IMR-90 (cell line): Measurements from ENCODE around the gene AUH. TPM values are rescaled to one million over a fixed set of nuclear protein-coding genes. Genes with fewer than 3 reads are reported as not detected.
A peak's percentile ranks its signal among the peaks of the same experiment; 100 is the strongest.

ENCODE experiments used
- ATAC-seq: fragments of 200-7000 bp; cut with Tn5 transposase; 2 replicates; pipeline ENCODE4 v1.9.1; 2020; ENCODE audit warnings: low read depth, mild to moderate bottlenecking, moderate library complexity
- BruUV-seq: library from RNA; stranded (reverse); fragments of 400-500 nt; replicated peaks from 2 replicates; lab custom pipeline; 2021; lab: Mats Ljungman, UMichigan
- CTCF ChIA-PET: fragments of 300-600 bp; formaldehyde crosslinking; extraction: SDS; loops from one replicate; lab custom pipeline; 2021; ENCODE audit warnings: antibody characterized with exemption; lab: Yijun Ruan, JAX
- POLR2A ChIA-PET: fragments of 300-600 bp; sonication (Branson Sonifier 250); formaldehyde crosslinking; loops from one replicate; lab custom pipeline; 2022; ENCODE audit warnings: antibody characterized with exemption; ENCODE audit not compliant: unreplicated experiment; lab: Charles Lee
- DNase-seq: peaks from one replicate; pipeline ENCODE4 v3.0.0; 2013
- H2AFZ ChIP-seq: replicated peaks from 2 replicates; pipeline ENCODE3; 2013; ENCODE audit warnings: low read length, mild to moderate bottlenecking; ENCODE audit not compliant: poor library complexity
- H2AK5ac ChIP-seq: 2 replicates; pipeline ENCODE4 v1.6.1; 2013; ENCODE audit warnings: low read depth, low read length, inconsistent platforms
- H2AK9ac ChIP-seq: replicated peaks from 2 replicates; pipeline ENCODE3; 2013; ENCODE audit warnings: mild to moderate bottlenecking, low read depth, low read length, moderate library complexity; ENCODE audit not compliant: poor library complexity
- H2BK120ac ChIP-seq: 2 replicates; pipeline ENCODE4 v1.6.1; 2013; ENCODE audit warnings: low read depth, low read length, inconsistent platforms
- H2BK15ac ChIP-seq: 3 replicates; pipeline ENCODE4 v1.6.1; 2013; ENCODE audit warnings: low read depth, low read length, inconsistent platforms
- H2BK20ac ChIP-seq: 2 replicates; pipeline ENCODE4 v1.6.1; 2013; ENCODE audit warnings: low read depth, mild to moderate bottlenecking, inconsistent platforms, low read length, moderate library complexity
- H2BK5ac ChIP-seq: 2 replicates; pipeline ENCODE4 v1.6.1; 2013; ENCODE audit warnings: mild to moderate bottlenecking, low read depth, low read length, inconsistent platforms; ENCODE audit not compliant: poor library complexity, severe bottlenecking
- H3K14ac ChIP-seq: replicated peaks from 2 replicates; pipeline ENCODE4 v1.6.1; 2013; ENCODE audit warnings: low read depth, low read length, inconsistent platforms
- H3K18ac ChIP-seq: 2 replicates; pipeline ENCODE4 v1.6.1; 2013; ENCODE audit warnings: low read depth, low read length, control low read depth
- H3K23ac ChIP-seq: 2 replicates; pipeline ENCODE4 v1.6.1; 2013; ENCODE audit warnings: low read depth, low read length, inconsistent platforms
- H3K27ac ChIP-seq: 2 replicates; pipeline ENCODE4 v1.5.1; 2013; ENCODE audit warnings: mild to moderate bottlenecking, control low read depth, low read length; ENCODE audit not compliant: insufficient read depth
- H3K27me3 ChIP-seq: 2 replicates; pipeline ENCODE4 v1.6.1; 2013; ENCODE audit warnings: low read length; ENCODE audit not compliant: control insufficient read depth, insufficient read depth
- H3K36me3 ChIP-seq: 2 replicates; pipeline ENCODE4 v1.6.1; 2013; ENCODE audit warnings: low read length, mixed read lengths; ENCODE audit not compliant: control insufficient read depth, insufficient read depth
- H3K4ac ChIP-seq: 2 replicates; pipeline ENCODE4 v1.6.1; 2013; ENCODE audit warnings: low read depth, low read length, inconsistent platforms
- H3K4me1 ChIP-seq: 2 replicates; pipeline ENCODE4 v1.6.1; 2013; ENCODE audit warnings: low read length, mixed read lengths; ENCODE audit not compliant: control insufficient read depth, insufficient read depth
- H3K4me2 ChIP-seq: 2 replicates; pipeline ENCODE4 v1.6.1; 2013; ENCODE audit warnings: low read depth, mild to moderate bottlenecking, control low read depth, low read length, moderate library complexity
- H3K4me3 ChIP-seq: 2 replicates; pipeline ENCODE4 v1.5.1; 2013; ENCODE audit warnings: low read depth, mild to moderate bottlenecking, control low read depth, low read length, moderate library complexity; ENCODE audit not compliant: insufficient read depth
- H3K56ac ChIP-seq: 2 replicates; pipeline ENCODE4 v1.6.1; 2013; ENCODE audit warnings: low read length, inconsistent platforms; ENCODE audit not compliant: insufficient read depth; ENCODE audit errors: extremely low read depth
- H3K79me1 ChIP-seq, 2 experiments: 2 replicates each; pipeline ENCODE4 v1.6.1; 2013; ENCODE audit warnings: low read length in 2 of 2, inconsistent platforms in 1 of 2, low read depth in 1 of 2
- H3K9ac ChIP-seq: 2 replicates; pipeline ENCODE4 v1.6.1; 2013; ENCODE audit warnings: low read depth, low read length, control low read depth
- H3K9me1 ChIP-seq: 2 replicates; pipeline ENCODE4 v1.6.1; 2013; ENCODE audit warnings: low read length, inconsistent platforms; ENCODE audit not compliant: insufficient read depth
- H3K9me3 ChIP-seq: 2 replicates; pipeline ENCODE4 v1.6.1; 2013; ENCODE audit warnings: low read length; ENCODE audit not compliant: control insufficient read depth, insufficient read depth
- H4K20me1 ChIP-seq: 2 replicates; pipeline ENCODE4 v1.6.1; 2013; ENCODE audit warnings: low read length, inconsistent platforms; ENCODE audit not compliant: insufficient read depth
- H4K5ac ChIP-seq: 2 replicates; pipeline ENCODE4 v1.6.1; 2013; ENCODE audit warnings: mild to moderate bottlenecking, low read depth, low read length, control low read depth
- H4K8ac ChIP-seq, 2 experiments: 2 replicates each; pipeline ENCODE4 v1.6.1; 2013; ENCODE audit warnings: low read depth in 2 of 2, low read length in 2 of 2, control low read depth in 1 of 2, inconsistent platforms in 1 of 2
- H4K91ac ChIP-seq: 2 replicates; pipeline ENCODE4 v1.6.1; 2013; ENCODE audit warnings: low read depth, low read length, inconsistent platforms; ENCODE audit not compliant: insufficient read depth
- BHLHE40 ChIP-seq: fragments of 150-350 bp; IDR thresholded peaks from 2 replicates; pipeline ENCODE4 v1.6.1; 2016; ENCODE audit warnings: mild to moderate bottlenecking, low read depth, low read length
- CEBPB ChIP-seq: IDR thresholded peaks from 2 replicates; pipeline ENCODE4 v1.6.1; 2012; ENCODE audit warnings: low read depth, low read length, improper control_type of control experiment
- CHD1 ChIP-seq: IDR thresholded peaks from 2 replicates; pipeline ENCODE4 v1.6.1; 2012; ENCODE audit warnings: low read depth, low read length, improper control_type of control experiment
- ELK1 ChIP-seq: fragments of 150-350 bp; IDR thresholded peaks from 2 replicates; pipeline ENCODE4 v1.6.1; 2016; ENCODE audit warnings: low read depth, mild to moderate bottlenecking, low read length, moderate library complexity, borderline replicate concordance
- FOS ChIP-seq: fragments of 150-350 bp; IDR thresholded peaks from 2 replicates; pipeline ENCODE4 v1.6.1; 2016; ENCODE audit warnings: low read depth, low read length
- MAFK ChIP-seq: IDR thresholded peaks from 2 replicates; pipeline ENCODE4 v1.6.1; 2012; ENCODE audit warnings: low read depth, low read length, improper control_type of control experiment
- MXI1 ChIP-seq: IDR thresholded peaks from 2 replicates; pipeline ENCODE4 v1.6.1; 2012; ENCODE audit warnings: low read depth, mild to moderate bottlenecking, low read length, moderate library complexity, borderline replicate concordance
- NFE2L2 ChIP-seq: fragments of 150-350 bp; IDR thresholded peaks from 2 replicates; pipeline ENCODE4 v1.6.1; 2016; ENCODE audit warnings: low read depth, mild to moderate bottlenecking, low read length
- POLR2A ChIP-seq: IDR thresholded peaks from 2 replicates; pipeline ENCODE4 v1.6.1; 2012; ENCODE audit warnings: mild to moderate bottlenecking, low read depth, low read length
- RAD21 ChIP-seq: IDR thresholded peaks from 2 replicates; pipeline ENCODE4 v1.6.1; 2012; ENCODE audit warnings: low read length, improper control_type of control experiment
- RCOR1 ChIP-seq: IDR thresholded peaks from 2 replicates; pipeline ENCODE4 v1.6.1; 2012; ENCODE audit warnings: mild to moderate bottlenecking, low read length, improper control_type of control experiment; ENCODE audit not compliant: insufficient replicate concordance
- SMC3 ChIP-seq: fragments of 150-350 bp; IDR thresholded peaks from 2 replicates; pipeline ENCODE4 v1.6.1; 2016; ENCODE audit warnings: low read depth, mild to moderate bottlenecking, antibody characterized with exemption, low read length, moderate library complexity
- USF2 ChIP-seq: fragments of 150-350 bp; IDR thresholded peaks from 2 replicates; pipeline ENCODE4 v1.6.1; 2017; ENCODE audit warnings: mild to moderate bottlenecking, antibody characterized with exemption, low read length, low read depth
- WGBS, 2 experiments: methylation state at CpG; one replicate each; pipeline versions ENCODE4 v1.1.5 to v1.1.7; 2013; ENCODE audit warnings: missing lambda C conversion rate in 2 of 2; ENCODE audit not compliant: insufficient read length in 1 of 2; ENCODE audit errors: extremely low coverage in 2 of 2; 5-methylcytosine and 5-hydroxymethylcytosine counted together
- dilution Hi-C: fragments of 300-500 bp; cut with HindIII; formaldehyde crosslinking; loops from one replicate; pipeline ENCODE4 v1.14.3; 2018; ENCODE audit warnings: low sequenced_read_pairs; ENCODE audit not compliant: unreplicated experiment
- in situ Hi-C: fragments of 300-500 bp; cut with MboI; formaldehyde crosslinking; loops from 3 replicates; pipeline ENCODE4 v1.14.3; 2019; ENCODE audit warnings: low sequenced_read_pairs, inconsistent platforms, mixed read lengths
- intact Hi-C: fragments of 100-400 bp; cut with micrococcal nuclease; formaldehyde crosslinking; loops from 2 replicates; pipeline ENCODE4 v1.10.0; 2022
- polyA plus RNA-seq, 3 experiments: library from polyadenylated mRNA; depleted of rRNA; stranded (reverse); fragments of >200 nt; gene quantifications; 2 replicates each; pipeline ENCODE4 v1.2.3, GENCODE V29; 2012; ENCODE audit warnings: low replicate concordance in 1 of 3
- total RNA-seq: library from RNA; depleted of rRNA; stranded (reverse); fragments of >200 nt; gene quantifications from 2 replicates; pipeline ENCODE4 v1.2.3, GENCODE V29; 2012
- TF ChIP-seq, protein P1 (sequence below): conservative IDR thresholded peaks from 2 replicates; pipeline ENCODE4 v1.5.1; 2012; ENCODE audit warnings: mild to moderate bottlenecking, low read depth, low read length, improper control_type of control experiment

Gene AUH
- total and polyA plus RNA-seq, 2 of the 4 experiments (the other 2 are of a cell fraction), result 5.9 to 8.1 TPM

- Histone ChIP-seq H4K8ac (peak overlapping the region; percentile 93 to 94), H4K91ac (peak overlapping the region; percentile 98), H3K9me3 (no peaks in the 10 kb centered on the region), H2AK9ac (peak overlapping the region; percentile 86), H3K23ac (peak overlapping the region; percentile 97), H2BK5ac (peak overlapping the region; percentile 93), H3K4me1 (peaks cover 40% of the 10 kb centered on the region), H3K36me3 (no peaks in the 10 kb centered on the region), H2AK5ac (peak overlapping the region; percentile 100), H3K14ac (peak overlapping the region; percentile 96), H3K9ac (peak overlapping the region; percentile 55), H3K79me1 (peaks cover 9 to 33% of the 10 kb centered on the region in 2 experiments), H3K4ac (peak overlapping the region; percentile 99), H3K27ac (peak overlapping the region; percentile 91), H3K4me3 (no peak overlapping the region), H2BK20ac (peak overlapping the region; percentile 99), H3K4me2 (peak overlapping the region; percentile 62), H2BK15ac (peak overlapping the region; percentile 95; the same call in 2 of the 3 replicates), H4K5ac (peak overlapping the region; percentile 89), H2BK120ac (peak overlapping the region; percentile 98), H3K9me1 (peaks cover 29% of the 10 kb centered on the region), H2AFZ (peak overlapping the region; percentile 82), H3K18ac (peak overlapping the region; percentile 87), H3K27me3 (no peaks in the 10 kb centered on the region), H4K20me1 (no peaks in the 10 kb centered on the region), H3K56ac (peak overlapping the region; percentile 69; the same call in 1 of the 2 replicates)
- POLR2A ChIA-PET, result no interaction called here
- in situ Hi-C loops, result no loop called here
- intact Hi-C loops, result loop anchor here (5.0 kb wide), 1 partner anchor 128 kb away; no protein-coding TSS in a partner anchor
- DNase-seq (peak; percentile 100), ATAC-seq (peak; percentile 98)
- CTCF ChIA-PET, result interaction anchor here (0.5 to 0.9 kb wide), 2 partner anchors 43 to 65 kb away, joined by 4 to 6 read pairs; no protein-coding TSS in a partner anchor
- no TSS peak for BruUV-seq
- dilution Hi-C loops, result no loop called here
- 34% methylated on average over 11 of the region's 21 CpGs; no CpG with 5 or more reads in 1 of the 2 experiments for WGBS, 2 experiments
- TF ChIP-seq FOS, result peak; percentile 93
- TF ChIP-seq CEBPB, result no peak
- TF ChIP-seq ELK1, result no peak
- TF ChIP-seq CHD1, result no peak
- TF ChIP-seq POLR2A, result peak; percentile 27; the same call in 1 of the 2 replicates
- TF ChIP-seq USF2, result no peak
- peak; percentile 72 for TF ChIP-seq RCOR1
- TF ChIP-seq RAD21, result peak; percentile 38
- peak; percentile 27 for TF ChIP-seq SMC3
- peak; percentile 84 for TF ChIP-seq BHLHE40
- TF ChIP-seq, protein P1, sequence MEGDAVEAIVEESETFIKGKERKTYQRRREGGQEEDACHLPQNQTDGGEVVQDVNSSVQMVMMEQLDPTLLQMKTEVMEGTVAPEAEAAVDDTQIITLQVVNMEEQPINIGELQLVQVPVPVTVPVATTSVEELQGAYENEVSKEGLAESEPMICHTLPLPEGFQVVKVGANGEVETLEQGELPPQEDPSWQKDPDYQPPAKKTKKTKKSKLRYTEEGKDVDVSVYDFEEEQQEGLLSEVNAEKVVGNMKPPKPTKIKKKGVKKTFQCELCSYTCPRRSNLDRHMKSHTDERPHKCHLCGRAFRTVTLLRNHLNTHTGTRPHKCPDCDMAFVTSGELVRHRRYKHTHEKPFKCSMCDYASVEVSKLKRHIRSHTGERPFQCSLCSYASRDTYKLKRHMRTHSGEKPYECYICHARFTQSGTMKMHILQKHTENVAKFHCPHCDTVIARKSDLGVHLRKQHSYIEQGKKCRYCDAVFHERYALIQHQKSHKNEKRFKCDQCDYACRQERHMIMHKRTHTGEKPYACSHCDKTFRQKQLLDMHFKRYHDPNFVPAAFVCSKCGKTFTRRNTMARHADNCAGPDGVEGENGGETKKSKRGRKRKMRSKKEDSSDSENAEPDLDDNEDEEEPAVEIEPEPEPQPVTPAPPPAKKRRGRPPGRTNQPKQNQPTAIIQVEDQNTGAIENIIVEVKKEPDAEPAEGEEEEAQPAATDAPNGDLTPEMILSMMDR, result no peak
- TF ChIP-seq NFE2L2, result no peak
- no peak for TF ChIP-seq MXI1
- TF ChIP-seq MAFK, result peak; percentile 71
Observed at GRCh38 chr9:91164724-91165520, 196.8 kb downstream of the AUH start.
